Measurements from ENCODE around the gene PLB1.

DNA sequence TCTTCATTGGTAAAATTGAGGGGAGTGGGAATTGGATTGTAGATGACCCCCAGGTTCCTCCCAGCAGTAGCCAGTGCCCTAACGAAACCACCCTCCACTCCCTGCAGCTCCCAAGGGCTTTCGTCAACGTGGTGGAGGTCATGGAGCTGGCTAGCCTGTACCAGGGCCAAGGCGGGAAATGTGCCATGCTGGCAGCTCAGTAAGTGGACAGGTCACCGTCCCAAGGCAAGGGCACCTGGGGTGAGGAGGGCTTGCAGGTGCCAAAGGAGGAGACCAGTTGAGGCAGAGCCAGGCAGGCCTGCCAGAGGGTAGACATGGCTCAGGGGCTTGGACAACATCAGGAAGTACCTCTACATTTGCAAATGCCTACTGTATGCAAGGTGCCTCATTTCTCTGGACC lies 133.1 kb downstream of the PLB1 start:
- no peak for TF ChIP-seq POLR2AphosphoS5 (IDR thresholded peaks at IDR 0.05; ENCODE audit: borderline replicate concordance, low read depth, low read length)
- TF ChIP-seq EZH2 (IDR thresholded peaks at IDR 0.05): no peak
